Activated T-helper 17 cell treated with anti-CD3 and anti-CD28 coated beads, Interleukin-2, amount 50 U/mL, for 72 hours (primary cell): ENCODE data around the gene APH1B. TPM values are rescaled to one million over a fixed set of nuclear protein-coding genes. Genes with fewer than 3 reads are reported as not detected.
"Not testable (repeated sequence)": the region's sequence is repeated elsewhere in the genome, so short reads cannot be mapped to it uniquely, and the experiment has no call there.

Source experiments
- ATAC-seq: fragments of 150-1000 bp; cut with Tn5 transposase; replicated peaks from 2 replicates; pipeline ENCODE4 v1.10.0; 2021; ENCODE audit warnings: mild to moderate bottlenecking, moderate library complexity
- H3K27ac Mint-ChIP-seq: one replicate; pipeline ENCODE4 v1.8.0; 2022; ENCODE audit warnings: mixed read lengths
- H3K27me3 Mint-ChIP-seq: one replicate; pipeline ENCODE4 v1.8.0; 2022; ENCODE audit warnings: mixed read lengths
- H3K36me3 Mint-ChIP-seq: one replicate; pipeline ENCODE4 v1.8.0; 2022; ENCODE audit warnings: low read depth, mild to moderate bottlenecking, mixed read lengths
- H3K4me1 Mint-ChIP-seq: one replicate; pipeline ENCODE4 v1.8.0; 2022; ENCODE audit warnings: mixed read lengths
- H3K4me3 Mint-ChIP-seq: one replicate; pipeline ENCODE4 v1.8.0; 2022; ENCODE audit warnings: mild to moderate bottlenecking, mixed read lengths
- H3K9me3 Mint-ChIP-seq: one replicate; pipeline ENCODE4 v1.8.0; 2022; ENCODE audit warnings: mixed read lengths
- total RNA-seq, 2 donors: library from RNA; stranded (reverse); gene quantifications; one replicate each; pipeline ENCODE4 v1.2.3, GENCODE V29; 2022

Gene APH1B
- total RNA-seq, 2 donors from 2014 or later = 7.8 to 8.7 TPM

GRCh38 chr15:63340353-63340752, 62.9 kb downstream of the APH1B start:
- Mint-ChIP-seq H3K27me3 (peaks cover 17% of the 10 kb centered on the region), H3K4me3 (no peak overlapping the region), H3K9me3 (no peaks in the 10 kb centered on the region), H3K27ac (no peak overlapping the region), H3K36me3 (no peaks in the 10 kb centered on the region), H3K4me1 (no peaks in the 10 kb centered on the region)
- ATAC-seq = no peak

- H3K27me3 Mint-ChIP-seq = peaks cover 17% of the 10 kb centered on the region
Observed at GRCh38 chr15:63340878-63341277, 63.5 kb downstream of the APH1B start.

GRCh38 chr15:63341898-63342297, 64.5 kb downstream of the APH1B start:
- H3K9me3 Mint-ChIP-seq = no peaks in the 10 kb centered on the region
- H3K4me3 Mint-ChIP-seq = no peak overlapping the region
- no peak for ATAC-seq
- peaks cover 17% of the 10 kb centered on the region for H3K27me3 Mint-ChIP-seq
- no peaks in the 10 kb centered on the region for H3K4me1 Mint-ChIP-seq
- H3K27ac Mint-ChIP-seq = no peak overlapping the region
- H3K36me3 Mint-ChIP-seq = no peaks in the 10 kb centered on the region

More at GRCh38 chr15:63340878-63341277, 63.5 kb downstream of the APH1B start:
- Mint-ChIP-seq H3K9me3 (no peaks in the 10 kb centered on the region), H3K4me3 (no peak overlapping the region), H3K27ac (no peak overlapping the region), H3K36me3 (no peaks in the 10 kb centered on the region), H3K4me1 (no peaks in the 10 kb centered on the region)
- ATAC-seq = no peak

GRCh38 chr15:63342996-63343562, 65.7 kb downstream of the APH1B start:
- not testable (repeated sequence) for H3K9me3 Mint-ChIP-seq, H3K27ac Mint-ChIP-seq, H3K36me3 Mint-ChIP-seq, H3K4me1 Mint-ChIP-seq, H3K4me3 Mint-ChIP-seq, ATAC-seq
- H3K27me3 Mint-ChIP-seq = peaks cover 14% of the 10 kb centered on the region

- ATAC-seq = no peak
- H3K4me1 Mint-ChIP-seq = no peaks in the 10 kb centered on the region
- no peaks in the 10 kb centered on the region for H3K9me3 Mint-ChIP-seq
- peaks cover 14% of the 10 kb centered on the region for H3K27me3 Mint-ChIP-seq
- no peak overlapping the region for H3K4me3 Mint-ChIP-seq
- no peaks in the 10 kb centered on the region for H3K36me3 Mint-ChIP-seq
- H3K27ac Mint-ChIP-seq = no peak overlapping the region
Observed at GRCh38 chr15:63344731-63345390, 67.5 kb downstream of the APH1B start.

GRCh38 chr15:63345391-63345752, 68.0 kb downstream of the APH1B start:
- no peaks in the 10 kb centered on the region for H3K9me3 Mint-ChIP-seq
- no peaks in the 10 kb centered on the region for H3K4me1 Mint-ChIP-seq
- no peaks in the 10 kb centered on the region for H3K36me3 Mint-ChIP-seq
- no peak overlapping the region for H3K27ac Mint-ChIP-seq
- H3K4me3 Mint-ChIP-seq = no peak overlapping the region
- ATAC-seq = no peak
- H3K27me3 Mint-ChIP-seq = peaks cover 14% of the 10 kb centered on the region

DNA sequence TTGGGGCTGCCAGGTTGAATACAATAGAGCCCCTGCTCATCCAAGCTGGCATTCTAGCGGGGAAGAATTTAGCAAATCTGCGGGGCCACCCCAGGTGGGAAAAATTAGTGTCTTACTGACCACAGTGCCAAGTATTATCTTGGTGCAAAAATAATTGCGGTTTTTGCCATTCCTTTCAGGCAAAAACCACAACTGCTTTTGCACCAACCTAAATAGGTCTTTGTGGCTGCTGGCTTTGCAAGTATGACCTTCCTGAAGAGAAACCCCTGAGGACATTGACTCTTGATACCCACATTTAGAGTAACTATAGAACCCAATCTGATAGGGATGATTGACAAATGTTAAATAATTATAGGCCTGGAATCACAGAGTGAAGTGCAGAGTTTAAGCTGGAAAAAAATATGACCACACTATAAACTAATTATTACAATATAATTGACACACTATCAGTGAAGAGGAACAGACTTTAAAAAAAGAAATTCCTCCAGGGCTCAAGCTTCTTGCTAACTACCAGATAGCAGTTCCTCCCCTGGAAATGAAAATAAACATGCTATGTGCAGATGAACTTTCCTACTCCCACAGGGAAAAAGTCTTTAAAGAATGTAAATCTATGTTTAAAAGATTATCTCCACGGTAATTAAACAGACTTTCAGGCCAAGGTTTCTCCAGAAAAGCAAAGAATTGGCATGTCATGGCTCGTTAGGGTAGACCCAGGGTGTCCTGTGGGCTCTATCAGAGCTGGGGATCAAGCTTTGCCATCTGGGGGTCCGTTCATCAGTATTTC, 69.9 kb downstream of the APH1B start:
- Mint-ChIP-seq H3K36me3 (no peaks in the 10 kb centered on the region), H3K4me1 (no peaks in the 10 kb centered on the region)

GRCh38 chr15:63348392-63348791, 71.0 kb downstream of the APH1B start:
- H3K27me3 Mint-ChIP-seq = peaks cover 14% of the 10 kb centered on the region
- H3K4me1 Mint-ChIP-seq = no peaks in the 10 kb centered on the region
- no peaks in the 10 kb centered on the region for H3K36me3 Mint-ChIP-seq
- H3K27ac Mint-ChIP-seq = no peak overlapping the region
- H3K4me3 Mint-ChIP-seq = no peak overlapping the region
- ATAC-seq = no peak
- no peaks in the 10 kb centered on the region for H3K9me3 Mint-ChIP-seq

More for the DNA sequence above, 69.9 kb downstream of the APH1B start:
- Mint-ChIP-seq H3K27me3 (peaks cover 14% of the 10 kb centered on the region), H3K27ac (no peak overlapping the region), H3K4me3 (no peak overlapping the region), H3K9me3 (no peaks in the 10 kb centered on the region)
- ATAC-seq = no peak

DNA sequence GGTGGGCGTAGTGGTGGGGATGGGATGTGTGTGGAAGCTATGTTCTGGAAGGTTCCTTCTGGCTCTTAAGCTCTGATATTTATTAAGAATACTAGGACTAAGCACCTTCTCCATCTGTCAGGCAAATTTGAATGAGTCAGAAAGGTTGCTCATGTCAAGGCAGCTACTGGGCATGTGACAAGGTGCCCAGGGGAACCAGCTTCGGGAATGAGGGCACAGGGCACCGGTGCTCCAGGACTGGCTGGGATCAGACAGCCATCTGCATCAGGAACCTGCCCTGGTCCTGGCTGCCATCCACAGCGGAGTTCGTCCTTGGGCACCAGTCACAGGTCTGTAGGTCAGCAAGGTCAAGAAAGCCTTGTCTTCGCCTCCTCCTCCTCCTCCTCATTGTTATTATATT, 71.8 kb downstream of the APH1B start:
- H3K4me3 Mint-ChIP-seq = no peak overlapping the region
- no peaks in the 10 kb centered on the region for H3K9me3 Mint-ChIP-seq
- peaks cover 6% of the 10 kb centered on the region for H3K27me3 Mint-ChIP-seq
- H3K36me3 Mint-ChIP-seq = no peaks in the 10 kb centered on the region
- H3K4me1 Mint-ChIP-seq = no peaks in the 10 kb centered on the region
- no peak for ATAC-seq
- no peak overlapping the region for H3K27ac Mint-ChIP-seq

- Mint-ChIP-seq H3K4me3 (no peak overlapping the region), H3K36me3 (no peaks in the 10 kb centered on the region), H3K27me3 (peaks cover 5% of the 10 kb centered on the region), H3K9me3 (no peaks in the 10 kb centered on the region), H3K4me1 (no peaks in the 10 kb centered on the region), H3K27ac (no peak overlapping the region)
- ATAC-seq = no peak
Observed at GRCh38 chr15:63349621-63350020, 72.2 kb downstream of the APH1B start.

- Mint-ChIP-seq H3K36me3 (no peaks in the 10 kb centered on the region), H3K27ac (no peak overlapping the region), H3K27me3 (no peaks in the 10 kb centered on the region), H3K9me3 (no peaks in the 10 kb centered on the region), H3K4me1 (no peaks in the 10 kb centered on the region), H3K4me3 (no peak overlapping the region)
- no peak for ATAC-seq
Observed at GRCh38 chr15:63350178-63350621, 72.8 kb downstream of the APH1B start.

GRCh38 chr15:63351170-63351569, 73.8 kb downstream of the APH1B start:
- no peak overlapping the region for H3K27ac Mint-ChIP-seq
- H3K27me3 Mint-ChIP-seq = no peaks in the 10 kb centered on the region
- H3K9me3 Mint-ChIP-seq = no peaks in the 10 kb centered on the region
- ATAC-seq = no peak
- H3K36me3 Mint-ChIP-seq = no peaks in the 10 kb centered on the region
- no peaks in the 10 kb centered on the region for H3K4me1 Mint-ChIP-seq
- H3K4me3 Mint-ChIP-seq = no peak overlapping the region

- no peak for ATAC-seq
- Mint-ChIP-seq H3K36me3 (no peaks in the 10 kb centered on the region), H3K27me3 (no peaks in the 10 kb centered on the region), H3K4me1 (no peaks in the 10 kb centered on the region), H3K9me3 (no peaks in the 10 kb centered on the region), H3K27ac (no peak overlapping the region), H3K4me3 (no peak overlapping the region)
Observed at GRCh38 chr15:63352808-63353207, 75.4 kb downstream of the APH1B start.

GRCh38 chr15:63353261-63353660, 75.9 kb downstream of the APH1B start:
- no peak for ATAC-seq
- H3K36me3 Mint-ChIP-seq = no peaks in the 10 kb centered on the region
- H3K4me1 Mint-ChIP-seq = no peaks in the 10 kb centered on the region
- H3K27me3 Mint-ChIP-seq = no peaks in the 10 kb centered on the region
- H3K27ac Mint-ChIP-seq = no peak overlapping the region
- H3K9me3 Mint-ChIP-seq = no peaks in the 10 kb centered on the region
- no peak overlapping the region for H3K4me3 Mint-ChIP-seq

DNA sequence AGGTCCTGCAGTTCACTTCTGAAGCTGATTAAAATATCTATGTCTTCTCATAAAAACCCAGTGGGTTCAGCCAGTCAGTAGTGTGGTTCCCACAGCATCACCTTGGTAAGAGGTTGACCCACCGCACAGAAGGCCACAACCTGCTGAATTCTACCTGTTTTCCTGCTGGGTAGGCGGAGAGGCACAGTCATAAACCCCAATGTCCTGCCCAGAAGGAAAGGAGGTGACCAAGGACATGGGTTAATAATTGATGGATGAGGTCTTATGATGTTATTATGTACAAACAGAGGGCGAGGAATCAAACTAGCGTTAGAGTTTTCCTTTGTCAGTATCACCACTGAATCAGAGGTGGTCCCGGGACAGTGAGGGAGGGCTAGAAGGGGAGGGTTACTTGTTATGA, 76.5 kb downstream of the APH1B start:
- H3K27me3 Mint-ChIP-seq = no peaks in the 10 kb centered on the region
- no peaks in the 10 kb centered on the region for H3K36me3 Mint-ChIP-seq
- no peak for ATAC-seq
- H3K4me1 Mint-ChIP-seq = no peaks in the 10 kb centered on the region
- H3K9me3 Mint-ChIP-seq = no peaks in the 10 kb centered on the region
- no peak overlapping the region for H3K4me3 Mint-ChIP-seq
- H3K27ac Mint-ChIP-seq = no peak overlapping the region
